ENCODE measurements around the gene PPFIA3.
A peak's percentile ranks its signal among the peaks of the same experiment; 100 is the strongest.
"Not testable (repeated sequence)": the region's sequence is repeated elsewhere in the genome, so short reads cannot be mapped to it uniquely, and the experiment has no call there.

PPFIA3 gene

DNA sequence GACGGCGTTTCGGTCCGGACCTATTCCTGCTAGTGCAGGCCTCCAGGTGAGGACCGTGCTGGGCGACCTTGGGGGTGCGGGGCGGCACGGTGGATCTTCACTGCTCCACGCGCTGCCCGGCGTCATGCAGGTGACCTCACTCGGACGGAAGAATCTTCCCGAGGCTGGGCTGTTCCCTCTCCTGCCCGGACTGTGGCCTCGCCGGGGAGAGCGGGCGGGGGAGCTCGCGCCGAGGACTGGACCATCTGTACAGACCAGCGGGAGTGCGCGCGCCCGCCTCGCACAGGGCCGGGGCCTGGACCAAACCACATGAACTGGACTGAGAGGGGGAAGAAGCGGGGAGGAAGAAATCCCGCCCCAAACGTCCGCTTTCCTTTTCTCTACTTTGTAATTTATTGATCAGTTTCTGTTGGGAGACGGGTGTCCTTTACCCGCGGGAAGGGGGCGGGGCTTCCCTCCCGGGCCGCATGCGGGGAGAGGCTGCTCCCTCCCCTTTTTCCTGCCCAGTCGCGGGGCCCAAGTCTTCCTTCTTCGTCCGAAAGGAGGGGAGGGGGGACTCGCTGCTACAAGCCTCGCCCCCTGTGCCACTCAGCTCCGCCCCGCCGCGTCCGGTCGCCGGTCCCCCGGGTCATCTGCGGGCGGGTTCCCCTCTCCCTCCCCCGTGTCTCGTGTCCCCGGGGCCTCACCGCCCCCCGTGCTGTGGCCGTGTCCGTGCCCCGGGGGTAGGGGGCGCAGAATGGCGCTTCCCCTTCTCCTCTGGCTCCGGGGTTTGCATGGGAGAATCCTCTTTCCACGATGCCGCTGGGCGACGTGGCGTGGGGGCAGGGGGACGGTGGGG lies 31.0 kb downstream of the PPFIA3 start:
- peak; percentile 94 for DNase-seq (ENCODE audit: low spot score)

DNA sequence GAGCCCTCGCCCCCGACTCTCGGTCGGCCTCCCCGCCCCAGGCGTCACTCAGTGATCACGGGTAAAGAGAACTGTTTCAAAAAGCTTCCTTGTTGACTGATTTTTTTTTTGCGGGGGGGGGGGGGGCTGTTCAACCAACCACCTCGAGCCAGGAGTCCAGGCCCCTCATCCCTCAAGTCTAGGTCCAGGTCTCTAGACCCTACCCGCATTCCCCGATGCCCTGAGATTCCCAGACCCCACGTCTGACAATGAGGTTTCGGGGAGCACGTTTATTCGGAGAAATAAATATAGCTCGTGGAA lies 31.6 kb downstream of the PPFIA3 start:
- DNase-seq (ENCODE audit: low spot score), result peak; percentile 48

DNA sequence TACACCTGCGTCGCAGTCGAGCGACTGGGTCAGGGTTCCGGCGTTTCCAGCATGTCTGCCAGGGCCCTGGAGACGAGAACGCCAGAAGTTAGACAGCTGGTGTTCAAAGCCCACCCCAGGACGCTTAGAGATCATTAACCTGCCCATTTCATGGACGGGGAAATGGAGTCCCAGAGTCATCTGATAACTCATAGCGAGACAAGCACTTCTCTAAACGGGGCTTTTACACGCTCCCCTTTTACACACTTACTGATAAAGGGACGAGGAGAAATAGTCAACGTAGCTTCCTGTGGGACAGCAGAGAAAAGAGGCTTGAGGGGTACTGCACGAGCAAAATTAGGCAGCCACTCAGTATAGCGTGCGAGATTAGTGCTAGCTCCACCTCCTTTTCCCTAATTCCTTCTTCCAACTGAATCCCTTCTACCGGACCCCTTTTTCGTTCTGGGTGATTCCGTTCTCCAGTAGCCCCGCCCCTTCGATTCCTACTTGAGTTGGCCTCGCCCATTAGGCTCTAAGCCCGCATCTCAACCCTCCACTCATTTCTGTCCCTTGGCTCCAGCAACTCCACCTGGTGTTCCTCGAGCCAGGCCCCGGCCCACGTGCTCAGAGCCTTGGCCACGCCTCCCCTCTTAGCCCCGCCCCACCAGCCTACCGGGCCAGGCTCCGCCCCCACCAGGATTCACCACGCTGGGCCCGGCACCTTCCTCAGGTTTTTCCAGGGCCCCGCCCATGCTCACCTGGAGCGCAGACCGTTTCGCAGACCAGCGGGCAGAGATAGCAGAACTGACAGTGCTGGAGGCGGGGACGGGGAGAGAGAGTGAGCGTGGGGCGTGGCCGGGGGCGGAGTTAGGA lies 32.1 kb downstream of the PPFIA3 start:
- peak; percentile 96 for DNase-seq (ENCODE audit: low spot score)

DNA sequence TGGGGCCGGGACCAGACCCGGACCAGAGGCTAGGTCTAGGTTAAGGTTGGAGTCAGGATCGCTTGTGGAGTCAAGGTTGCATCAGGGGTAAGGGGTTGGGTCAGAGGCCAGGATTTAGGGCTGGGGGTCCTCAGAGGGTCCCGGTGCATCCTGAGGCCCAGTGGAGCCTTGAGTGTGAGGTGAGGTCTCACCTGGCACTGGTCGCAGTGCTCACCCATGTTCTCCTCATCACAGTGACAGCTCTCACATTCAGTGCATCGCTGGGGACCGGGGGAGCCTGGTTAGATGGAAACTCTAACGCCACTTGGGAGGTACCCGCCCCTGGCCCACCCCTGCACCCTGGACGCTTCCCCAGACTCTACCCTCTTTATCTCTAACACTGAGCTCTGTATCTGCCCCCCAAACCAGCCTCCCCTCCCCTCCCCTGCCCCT lies 32.8 kb downstream of the PPFIA3 start:
- DNase-seq (ENCODE audit: low spot score), result peak; percentile 36

DNA sequence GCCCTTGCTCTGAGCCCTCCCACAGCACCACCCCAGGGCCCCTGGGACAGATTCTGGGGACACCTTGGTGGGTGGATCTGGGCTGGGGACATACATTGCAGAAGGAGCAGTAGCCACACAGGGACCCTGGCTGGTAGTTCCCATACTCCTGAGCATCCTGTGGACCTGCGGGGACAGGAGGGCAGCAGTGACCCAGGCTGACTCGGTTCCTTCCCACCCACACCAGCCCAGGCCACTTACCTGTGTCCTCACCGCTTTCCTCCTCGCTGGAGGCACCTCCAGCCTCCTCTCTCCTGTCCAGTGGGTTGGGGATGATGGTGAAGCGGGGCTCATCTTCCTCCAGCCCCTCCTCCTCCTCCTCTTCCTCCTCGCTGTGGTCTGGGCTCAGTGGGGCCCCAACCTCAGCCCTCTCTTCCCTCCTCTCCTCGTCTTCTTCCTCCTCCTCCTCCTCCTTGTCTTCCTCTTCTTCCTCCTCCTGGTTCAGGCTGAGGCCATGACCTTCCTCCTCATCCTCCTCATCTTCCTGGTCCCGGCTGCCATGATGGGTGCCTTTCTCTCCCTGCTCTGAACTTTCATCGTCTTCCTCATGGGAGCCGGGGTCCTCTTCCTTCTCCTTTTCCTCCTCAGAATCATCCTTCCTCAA lies 33.9 kb downstream of the PPFIA3 start:
- no peak for DNase-seq (ENCODE audit: low spot score)

DNA sequence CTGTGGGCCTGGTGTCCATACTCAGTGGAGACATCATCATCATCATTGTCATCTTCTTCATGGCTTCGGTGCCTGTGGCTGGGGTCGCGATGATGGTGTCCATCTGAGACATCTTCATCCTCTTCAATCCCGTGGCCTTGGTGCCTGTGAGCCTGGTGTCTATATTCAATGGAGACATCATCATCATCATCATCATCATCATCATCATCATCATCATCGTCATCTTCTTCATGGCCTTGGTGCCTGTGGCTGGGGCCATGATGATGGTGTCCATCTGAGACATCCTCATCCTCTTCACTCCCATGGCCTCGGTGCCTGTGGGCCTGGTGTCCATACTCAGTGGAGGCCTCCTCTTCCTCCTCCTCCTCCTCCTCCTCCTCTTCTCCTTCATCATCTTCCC lies 34.9 kb downstream of the PPFIA3 start:
- no peak for DNase-seq (ENCODE audit: low spot score)

DNA sequence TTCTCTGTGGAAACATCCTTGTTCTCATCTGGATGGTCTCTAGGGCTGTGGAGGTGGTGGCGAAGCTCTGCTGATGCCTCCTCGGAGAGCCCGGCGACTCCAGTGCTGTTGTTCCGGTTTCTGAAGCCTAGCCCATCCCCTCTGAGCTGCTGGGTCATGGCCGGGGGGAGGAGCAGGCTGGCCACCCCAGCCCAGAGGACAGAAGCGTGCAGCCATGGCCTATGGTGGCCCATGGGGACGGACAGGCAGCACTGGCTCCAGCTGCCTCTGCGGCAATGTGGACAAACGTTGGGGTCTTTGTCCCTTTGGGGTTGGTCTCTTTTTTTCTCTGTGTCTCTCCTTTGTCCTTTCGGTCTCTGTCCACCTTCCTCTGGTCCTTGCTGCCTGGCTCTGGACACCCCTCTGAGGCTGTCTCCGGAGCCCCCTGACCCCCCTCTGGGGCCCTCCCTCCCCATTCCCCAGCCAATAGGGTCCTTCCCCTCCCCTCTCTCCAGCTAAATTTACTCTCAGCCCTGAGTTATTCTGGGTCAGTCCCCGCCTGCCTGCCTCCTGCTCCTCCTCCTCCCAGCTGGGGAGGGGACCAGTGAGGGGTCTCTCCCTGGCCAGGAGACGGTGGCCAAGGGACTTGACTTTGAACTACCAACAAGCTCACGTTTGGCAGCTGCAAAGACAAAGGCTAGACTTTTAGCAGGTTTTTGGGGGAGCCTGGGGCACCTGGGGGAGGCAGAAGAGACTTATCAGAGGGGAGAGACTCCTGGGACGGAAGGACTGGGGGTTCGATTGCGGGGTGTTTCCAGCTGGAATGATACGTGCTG lies 35.9 kb downstream of the PPFIA3 start, which contains the start of gene HRC:
Gene HRC, minus strand, starts transcription at position 392 of the 815 bp plus-strand sequence. Its CDS starts 159 bp downstream, at position 233.
- no peak for DNase-seq (ENCODE audit: low spot score)

DNA sequence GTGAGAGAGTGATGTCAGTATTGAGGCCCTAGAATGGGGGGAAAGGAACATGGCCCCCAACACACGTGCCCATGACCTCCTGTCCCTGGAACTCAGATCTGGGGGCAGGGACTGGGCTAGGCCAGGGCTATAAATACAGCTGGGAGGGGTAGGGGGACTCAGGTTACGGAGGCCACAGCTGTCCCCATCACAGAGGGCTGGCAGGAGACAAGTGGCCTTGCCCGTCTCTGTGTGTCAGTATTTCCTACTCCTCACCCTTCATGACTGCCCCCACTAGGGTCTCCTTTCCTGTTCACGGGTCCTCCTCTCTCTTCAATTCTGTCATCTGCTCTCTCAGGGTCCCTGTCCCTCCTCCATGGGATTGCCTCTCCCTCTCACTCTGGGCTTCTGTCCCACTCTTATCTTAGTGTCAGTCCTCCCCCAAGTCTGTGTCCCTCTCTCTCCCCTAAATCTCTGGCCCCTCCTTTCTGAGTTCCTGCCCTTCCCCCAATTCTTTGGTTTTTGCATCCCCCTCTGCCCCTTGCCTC lies 36.5 kb downstream of the PPFIA3 start:
- no peak for DNase-seq (ENCODE audit: low spot score)

DNA sequence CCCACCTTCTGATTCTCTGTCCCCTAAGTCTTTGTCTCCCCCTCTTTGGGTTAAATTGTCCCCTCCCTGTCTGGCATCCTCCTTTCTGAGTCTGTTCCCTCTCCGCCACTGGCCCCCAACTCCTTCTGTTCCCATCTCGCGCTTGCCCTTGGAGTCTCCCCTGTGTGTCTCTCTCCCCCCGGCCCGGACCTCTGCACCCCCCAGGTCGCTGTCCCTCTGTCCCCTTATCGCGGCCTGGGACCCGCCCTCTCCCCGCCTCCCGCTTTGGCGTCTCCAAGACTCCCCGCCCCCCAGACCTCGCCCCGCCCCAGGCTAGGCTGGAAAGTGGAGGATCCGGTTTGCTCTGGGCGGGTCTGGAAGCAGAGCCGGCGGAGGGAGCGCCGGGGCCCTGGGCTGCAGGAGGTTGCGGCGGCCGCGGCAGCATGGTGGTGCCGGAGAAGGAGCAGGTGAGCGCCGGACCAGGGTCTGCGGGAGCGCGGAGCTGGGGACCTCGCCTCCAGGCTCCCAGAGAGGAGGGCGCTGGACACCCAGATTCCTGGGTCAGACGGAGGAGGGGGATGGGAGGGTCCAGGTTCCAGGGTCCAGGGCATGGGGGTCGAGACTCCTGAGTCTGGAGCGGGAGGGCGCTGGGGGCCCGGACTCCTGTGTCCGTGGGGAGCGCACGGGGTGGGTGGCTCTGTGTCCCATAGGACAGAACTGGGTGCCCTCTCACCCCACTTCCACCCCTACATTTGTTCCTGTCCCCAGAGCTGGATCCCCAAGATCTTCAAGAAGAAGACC lies 38.3 kb downstream of the PPFIA3 start, which contains the start of gene TRPM4:
Gene TRPM4, plus strand, starts transcription at position 348 of the 780 bp plus-strand sequence. Its CDS starts 75 bp downstream, at position 423.
- DNase-seq (ENCODE audit: low spot score), result peak; percentile 80

DNA sequence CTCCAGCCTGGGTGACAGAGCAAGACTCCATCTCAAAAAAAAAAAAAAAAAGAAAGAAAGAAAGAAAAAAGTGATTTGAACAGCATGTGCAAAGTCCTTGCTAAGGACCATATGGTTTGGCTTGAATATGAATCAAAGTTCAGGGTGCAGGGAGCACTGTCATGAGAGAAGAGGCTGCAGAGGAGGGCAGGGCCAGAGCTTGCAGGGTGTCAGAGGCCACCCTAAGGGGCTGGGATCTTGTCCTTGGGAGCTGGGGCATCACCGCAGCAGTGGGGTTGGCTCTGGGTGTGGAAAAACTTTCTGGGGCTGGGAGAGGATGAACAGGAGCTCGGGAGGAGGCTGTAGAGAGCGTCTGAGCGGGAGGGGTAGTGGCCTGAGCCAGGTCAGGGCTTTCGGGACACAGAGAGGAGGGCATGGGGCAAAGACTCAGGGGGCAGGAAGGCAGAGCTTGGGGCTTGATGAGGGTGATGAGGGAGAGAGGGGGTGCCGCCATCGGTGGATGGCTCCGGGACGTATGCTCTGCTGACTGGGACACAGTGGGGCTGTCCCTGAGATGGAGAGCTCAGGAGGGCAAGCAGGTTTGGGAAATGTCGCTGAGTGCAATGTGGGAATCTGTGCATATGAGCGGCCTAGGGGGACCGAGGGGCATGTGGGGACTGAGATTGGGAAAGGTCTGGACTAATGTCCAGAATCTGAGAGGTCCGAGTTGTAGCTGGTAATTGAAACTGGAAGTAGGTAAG lies 41.3 kb downstream of the PPFIA3 start:
- no peak for DNase-seq (ENCODE audit: low spot score)

DNA sequence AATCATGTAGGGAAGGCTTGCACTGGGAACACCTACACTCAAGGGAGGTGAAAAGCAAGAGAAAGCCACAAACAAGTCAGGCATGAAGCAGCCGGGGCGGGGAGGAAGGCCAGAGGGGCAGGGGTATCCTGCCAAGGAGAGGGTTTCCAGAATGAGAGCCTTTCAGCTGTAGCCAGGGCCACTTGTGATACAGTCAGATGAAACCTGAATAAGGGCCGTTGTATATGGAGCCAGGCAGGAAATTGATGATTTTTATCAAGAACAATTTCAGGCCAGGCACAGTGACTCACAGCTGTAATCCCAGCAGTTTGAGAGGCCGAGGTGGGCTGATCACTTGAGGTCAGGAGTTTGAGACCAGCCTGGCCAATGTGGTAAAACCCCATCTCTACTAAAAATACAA lies 42.6 kb downstream of the PPFIA3 start:
- DNase-seq (ENCODE audit: low spot score), result no peak

DNA sequence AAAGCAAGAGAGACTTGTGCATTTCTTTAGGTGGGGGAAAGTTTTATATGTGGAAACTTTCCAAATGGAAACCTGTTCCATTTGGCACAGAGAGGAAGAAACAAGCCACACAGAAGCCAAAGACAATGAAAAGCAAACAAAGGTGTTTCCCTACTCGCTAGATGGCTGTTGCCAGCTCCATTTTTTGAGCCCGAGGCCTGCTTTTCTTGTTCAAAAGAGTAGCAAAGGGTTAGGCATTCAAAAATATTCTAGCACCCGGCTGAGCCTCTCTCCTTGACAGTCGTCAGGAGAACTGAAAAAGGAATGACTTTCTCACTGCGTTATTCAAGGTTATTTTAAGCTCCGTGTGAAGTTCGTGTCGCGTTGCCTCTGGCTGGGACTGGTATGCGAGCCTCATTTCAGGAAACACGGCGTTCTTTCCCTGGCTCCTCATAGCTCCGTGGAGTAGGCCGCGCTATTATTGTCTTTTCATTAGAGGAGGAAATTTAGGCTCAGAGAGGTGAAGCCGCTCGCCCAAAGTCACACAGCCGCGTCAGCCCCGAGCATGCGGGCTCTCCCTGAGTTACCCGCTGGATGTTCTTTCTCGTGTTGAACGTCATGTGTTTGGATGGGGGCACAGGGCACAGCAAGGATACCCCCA lies 45.9 kb downstream of the PPFIA3 start:
- DNase-seq (ENCODE audit: low spot score), result no peak

DNA sequence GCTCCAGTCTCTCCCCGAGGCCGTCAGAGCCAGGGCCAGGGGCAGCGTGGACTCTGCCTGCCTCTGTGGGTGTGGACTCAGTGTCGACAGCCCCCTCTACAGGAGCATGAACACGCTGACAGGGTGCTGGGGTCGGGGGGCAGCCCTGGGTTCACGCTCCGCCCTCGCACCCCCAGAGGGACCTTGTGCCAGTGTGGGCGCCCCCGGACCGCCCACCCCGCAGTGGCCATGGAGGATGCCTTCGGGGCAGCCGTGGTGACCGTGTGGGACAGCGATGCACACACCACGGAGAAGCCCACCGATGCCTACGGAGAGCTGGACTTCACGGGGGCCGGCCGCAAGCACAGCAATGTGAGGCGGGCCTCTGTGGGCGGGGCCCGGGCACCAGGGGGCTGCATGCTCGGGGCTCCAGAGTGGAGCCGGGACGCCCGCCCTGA lies 46.5 kb downstream of the PPFIA3 start:
- no peak for DNase-seq (ENCODE audit: low spot score)

DNA sequence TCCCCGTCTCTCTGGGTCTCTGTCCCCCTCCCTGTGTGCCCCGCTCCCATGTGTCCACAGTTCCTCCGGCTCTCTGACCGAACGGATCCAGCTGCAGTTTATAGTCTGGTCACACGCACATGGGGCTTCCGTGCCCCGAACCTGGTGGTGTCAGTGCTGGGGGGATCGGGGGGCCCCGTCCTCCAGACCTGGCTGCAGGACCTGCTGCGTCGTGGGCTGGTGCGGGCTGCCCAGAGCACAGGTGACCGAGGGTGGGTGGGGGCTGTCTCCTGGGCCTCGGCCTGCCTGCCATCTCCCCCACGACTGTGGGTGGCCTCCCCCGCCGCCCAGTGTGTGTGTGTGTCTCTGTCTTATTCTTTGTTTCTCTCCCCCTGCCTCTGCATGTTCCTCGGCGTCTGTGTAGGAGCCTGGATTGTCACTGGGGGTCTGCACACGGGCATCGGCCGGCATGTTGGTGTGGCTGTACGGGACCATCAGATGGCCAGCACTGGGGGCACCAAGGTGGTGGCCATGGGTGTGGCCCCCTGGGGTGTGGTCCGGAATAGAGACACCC lies 48.6 kb downstream of the PPFIA3 start:
- no peak for DNase-seq (ENCODE audit: low spot score)

DNA sequence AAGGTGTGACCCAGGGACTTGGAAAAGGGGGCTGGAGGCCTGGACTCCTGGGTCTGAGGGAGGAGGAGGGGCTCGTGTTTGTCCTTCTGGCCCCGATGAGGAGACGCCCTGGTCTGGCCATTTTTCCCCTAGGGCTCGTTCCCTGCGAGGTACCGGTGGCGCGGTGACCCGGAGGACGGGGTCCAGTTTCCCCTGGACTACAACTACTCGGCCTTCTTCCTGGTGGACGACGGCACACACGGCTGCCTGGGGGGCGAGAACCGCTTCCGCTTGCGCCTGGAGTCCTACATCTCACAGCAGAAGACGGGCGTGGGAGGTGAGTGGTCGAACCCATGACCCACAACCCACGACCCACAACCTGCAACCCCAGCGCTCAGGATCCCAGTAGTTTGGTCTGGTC lies 49.1 kb downstream of the PPFIA3 start:
- no peak for DNase-seq (ENCODE audit: low spot score)

DNA sequence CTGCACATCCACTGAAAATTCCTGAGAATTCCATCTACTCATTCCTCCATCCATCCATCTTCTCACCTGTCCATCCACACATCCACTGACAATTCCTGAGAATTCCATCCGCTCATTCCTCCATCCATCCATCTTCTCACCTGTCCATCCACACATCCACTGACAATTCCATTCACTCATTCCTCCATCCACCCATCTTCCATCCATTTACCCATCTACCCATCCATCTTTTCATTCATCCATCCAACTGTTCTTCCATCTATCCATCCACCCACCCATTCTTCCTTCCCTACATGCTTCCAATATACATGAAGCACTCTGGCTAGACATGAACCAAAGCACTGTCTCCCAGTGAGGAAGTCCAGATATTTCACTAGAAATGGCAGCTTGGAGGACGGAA lies 53.9 kb downstream of the PPFIA3 start:
- DNase-seq (ENCODE audit: low spot score), result no peak

DNA sequence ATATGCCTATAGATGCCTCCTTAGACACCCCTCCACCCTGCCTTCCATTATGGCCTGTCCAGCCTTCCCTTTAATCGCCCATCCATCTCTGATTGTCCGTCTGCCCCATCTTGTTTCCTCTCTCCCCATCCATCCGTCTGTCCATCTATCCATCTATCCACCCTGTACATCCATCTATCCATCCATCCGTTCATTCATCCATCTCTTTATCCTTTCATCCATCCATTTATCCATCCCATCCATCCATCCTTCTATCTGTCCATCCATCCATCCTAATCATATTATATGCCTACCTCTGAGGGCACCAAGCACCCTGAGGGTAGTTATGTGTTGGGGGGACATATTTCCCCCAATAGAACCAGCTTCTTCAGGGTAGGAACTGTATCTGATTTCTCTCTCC lies 61.3 kb downstream of the PPFIA3 start:
- no peak for DNase-seq (ENCODE audit: low spot score)

DNA sequence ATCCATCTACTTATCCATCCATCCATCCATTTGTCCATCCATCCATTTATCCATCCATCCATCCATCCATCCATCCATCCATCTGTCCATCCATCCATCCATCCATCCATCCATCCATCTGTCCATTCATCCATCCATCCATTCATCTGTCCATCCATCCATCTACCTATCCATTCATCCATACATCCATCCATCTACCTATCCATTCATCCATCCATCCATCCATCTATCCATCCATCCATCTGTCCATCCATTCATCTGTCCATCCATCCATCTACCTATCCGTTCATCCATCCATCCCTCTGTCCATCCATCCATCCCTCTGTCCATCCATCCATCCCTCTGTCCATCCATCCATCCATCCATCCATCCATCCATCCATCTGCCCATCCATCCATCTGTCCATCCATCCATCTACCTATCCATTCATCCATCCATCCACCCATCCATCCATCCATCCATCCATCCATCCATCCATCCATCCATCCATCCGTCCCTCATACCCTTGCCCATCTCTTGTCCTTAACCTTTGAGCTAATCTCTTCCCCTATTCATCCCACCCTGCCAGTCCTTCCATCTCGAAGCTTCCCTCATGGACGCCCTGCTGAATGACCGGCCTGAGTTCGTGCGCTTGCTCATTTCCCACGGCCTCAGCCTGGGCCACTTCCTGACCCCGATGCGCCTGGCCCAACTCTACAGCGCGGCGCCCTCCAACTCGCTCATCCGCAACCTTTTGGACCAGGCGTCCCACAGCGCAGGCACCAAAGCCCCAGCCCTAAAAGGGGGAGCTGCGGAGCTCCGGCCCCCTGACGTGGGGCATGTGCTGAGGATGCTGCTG lies 62.9 kb downstream of the PPFIA3 start:
- DNase-seq (ENCODE audit: low spot score), result not testable (repeated sequence)

Data from cerebellar cortex (tissue), 1 donor.